RWPE2 (cell line): ENCODE results near the gene KCNJ15.

ENCODE experiments used
- ATAC-seq: fragments of 200-7000 bp; cut with Tn5 transposase; 3 replicates; pipeline ENCODE4 v1.9.1; 2021; ENCODE audit warnings: low read depth
- DNase-seq: peaks from one replicate; pipeline ENCODE4 v3.0.0-alpha.2; 2020; ENCODE audit warnings: low spot score
- H3K27ac ChIP-seq: fragments of 450-650 bp; 2 replicates; pipeline ENCODE4 v1.5.1; 2017; ENCODE audit warnings: mild to moderate bottlenecking; ENCODE audit not compliant: poor library complexity, severe bottlenecking
- H3K27me3 ChIP-seq: fragments of 250-450 bp; sonication (Bioruptor Pico); 2 replicates; pipeline ENCODE4 v1.5.1; 2021; ENCODE audit warnings: mild to moderate bottlenecking, moderate library complexity; ENCODE audit not compliant: insufficient read depth, poor library complexity, severe bottlenecking
- H3K36me3 ChIP-seq: fragments of 250-450 bp; sonication (Bioruptor Pico); 2 replicates; pipeline ENCODE4 v1.5.1; 2020; ENCODE audit warnings: low read depth, mild to moderate bottlenecking, moderate library complexity
- H3K4me1 ChIP-seq: fragments of 250-450 bp; sonication (Bioruptor Pico); 2 replicates; pipeline ENCODE4 v1.5.1; 2021; ENCODE audit warnings: mild to moderate bottlenecking, moderate library complexity; ENCODE audit not compliant: insufficient read depth, poor library complexity, severe bottlenecking
- H3K4me3 ChIP-seq: fragments of 250-450 bp; sonication (Bioruptor Pico); 2 replicates; pipeline ENCODE4 v1.5.1; 2021; ENCODE audit warnings: mild to moderate bottlenecking, moderate library complexity; ENCODE audit not compliant: severe bottlenecking
- H3K9me3 ChIP-seq: fragments of 250-450 bp; sonication (Bioruptor Pico); 2 replicates; pipeline ENCODE4 v1.5.1; 2021; ENCODE audit warnings: mild to moderate bottlenecking, moderate library complexity; ENCODE audit not compliant: severe bottlenecking
- CTCF ChIP-seq: fragments of 450-650 bp; IDR thresholded peaks from one replicate; pipeline ENCODE4 v1.5.1; 2017; ENCODE audit warnings: mild to moderate bottlenecking, moderate library complexity; ENCODE audit not compliant: poor library complexity, severe bottlenecking

Gene KCNJ15

GRCh38 chr21:38256599-38257302 is at the start of gene KCNJ15:
KCNJ15 (plus strand) TSS chr21:38256991; CDS start chr21:38299262, 42,271 bp downstream.
- no peaks in the 10 kb centered on the region; the same call in 1 of the 2 replicates for H3K36me3 ChIP-seq
- H3K27ac ChIP-seq = peak within 1 kb of the TSS; percentile 15
- H3K4me3 ChIP-seq = no peak within 1 kb of the TSS
- peaks cover 13% of the 10 kb centered on the region for H3K4me1 ChIP-seq
- H3K27me3 ChIP-seq = no peaks in the 10 kb centered on the region
- DNase-seq (no peak), ATAC-seq (peak; percentile 17; the same call in 1 of the 3 replicates)
- TF ChIP-seq CTCF = no peak
- H3K9me3 ChIP-seq = no peaks in the 10 kb centered on the region

- Histone ChIP-seq H3K4me3 (no peak overlapping the region), H3K4me1 (no peaks in the 10 kb centered on the region), H3K27ac (no peak overlapping the region), H3K36me3 (no peaks in the 10 kb centered on the region), H3K27me3 (no peaks in the 10 kb centered on the region), H3K9me3 (no peaks in the 10 kb centered on the region)
- ATAC-seq = no peak
- DNase-seq = no peak
- TF ChIP-seq CTCF = no peak
These were observed 48.7 kb upstream of the KCNJ15 start for GRCh38 chr21:38208118-38208517.

GRCh38 chr21:38211321-38211720 is 45.5 kb upstream of the KCNJ15 start:
- no peak for TF ChIP-seq CTCF
- ATAC-seq (no peak), DNase-seq (no peak)
- no peaks in the 10 kb centered on the region for H3K27me3 ChIP-seq
- H3K4me1 ChIP-seq = peaks cover 2% of the 10 kb centered on the region
- no peaks in the 10 kb centered on the region for H3K9me3 ChIP-seq
- H3K36me3 ChIP-seq = no peaks in the 10 kb centered on the region
- H3K27ac ChIP-seq = no peak overlapping the region
- H3K4me3 ChIP-seq = no peak overlapping the region

GRCh38 chr21:38212706-38213105 is 44.1 kb upstream of the KCNJ15 start:
- H3K27ac ChIP-seq = no peak overlapping the region
- no peaks in the 10 kb centered on the region for H3K27me3 ChIP-seq
- H3K4me1 ChIP-seq = peaks cover 2% of the 10 kb centered on the region
- H3K36me3 ChIP-seq = no peaks in the 10 kb centered on the region
- TF ChIP-seq CTCF = no peak
- no peak for ATAC-seq
- DNase-seq = no peak
- no peak overlapping the region for H3K4me3 ChIP-seq
- H3K9me3 ChIP-seq = no peaks in the 10 kb centered on the region

- peak; percentile 91 for TF ChIP-seq CTCF
- H3K27ac ChIP-seq = peak overlapping the region; percentile 38
These were observed 37.7 kb upstream of the KCNJ15 start for GRCh38 chr21:38219049-38219628.

More at GRCh38 chr21:38219049-38219628, 37.7 kb upstream of the KCNJ15 start:
- DNase-seq (no peak), ATAC-seq (peak; percentile 76)
- Histone ChIP-seq H3K4me3 (no peak overlapping the region), H3K36me3 (no peaks in the 10 kb centered on the region), H3K27me3 (no peaks in the 10 kb centered on the region), H3K9me3 (peaks cover 18% of the 10 kb centered on the region), H3K4me1 (peaks cover 6% of the 10 kb centered on the region)
